Loucy (cell line): ENCODE data around the gene QRICH1.

Source experiments
- EZH2phosphoT487 ChIP-seq: fragments of 200-600 bp; IDR thresholded peaks from 2 replicates; pipeline ENCODE4 v1.6.1; 2018; ENCODE audit warnings: antibody characterized with exemption, mild to moderate bottlenecking, moderate library complexity, borderline replicate concordance
- TF ChIP-seq, protein P1 (sequence below): fragments of 200-600 bp; sonication (generic); conservative IDR thresholded peaks from 2 replicates; pipeline ENCODE4 v1.5.1; 2014; ENCODE audit warnings: mild to moderate bottlenecking, antibody characterized with exemption, low read length

DNA sequence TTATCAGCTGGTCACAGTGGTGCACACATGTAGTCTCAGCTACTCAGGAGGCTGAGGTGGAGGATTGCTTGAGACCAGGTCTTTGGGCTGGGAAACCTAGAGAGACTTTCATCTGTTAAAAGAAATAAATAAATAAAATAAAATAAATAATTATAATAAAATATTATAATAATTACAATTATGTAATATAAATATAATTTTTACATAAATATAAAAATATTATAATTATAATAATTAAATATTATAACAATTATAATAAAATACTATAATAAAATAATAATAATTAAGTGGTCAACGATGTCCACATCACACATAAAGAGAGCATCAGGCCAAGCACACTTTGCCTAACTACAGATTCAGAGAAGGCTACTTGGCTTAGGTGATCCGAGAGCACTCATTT lies 14.6 kb downstream of the QRICH1 start:
- TF ChIP-seq, protein P1, sequence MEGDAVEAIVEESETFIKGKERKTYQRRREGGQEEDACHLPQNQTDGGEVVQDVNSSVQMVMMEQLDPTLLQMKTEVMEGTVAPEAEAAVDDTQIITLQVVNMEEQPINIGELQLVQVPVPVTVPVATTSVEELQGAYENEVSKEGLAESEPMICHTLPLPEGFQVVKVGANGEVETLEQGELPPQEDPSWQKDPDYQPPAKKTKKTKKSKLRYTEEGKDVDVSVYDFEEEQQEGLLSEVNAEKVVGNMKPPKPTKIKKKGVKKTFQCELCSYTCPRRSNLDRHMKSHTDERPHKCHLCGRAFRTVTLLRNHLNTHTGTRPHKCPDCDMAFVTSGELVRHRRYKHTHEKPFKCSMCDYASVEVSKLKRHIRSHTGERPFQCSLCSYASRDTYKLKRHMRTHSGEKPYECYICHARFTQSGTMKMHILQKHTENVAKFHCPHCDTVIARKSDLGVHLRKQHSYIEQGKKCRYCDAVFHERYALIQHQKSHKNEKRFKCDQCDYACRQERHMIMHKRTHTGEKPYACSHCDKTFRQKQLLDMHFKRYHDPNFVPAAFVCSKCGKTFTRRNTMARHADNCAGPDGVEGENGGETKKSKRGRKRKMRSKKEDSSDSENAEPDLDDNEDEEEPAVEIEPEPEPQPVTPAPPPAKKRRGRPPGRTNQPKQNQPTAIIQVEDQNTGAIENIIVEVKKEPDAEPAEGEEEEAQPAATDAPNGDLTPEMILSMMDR: no peak
- TF ChIP-seq EZH2phosphoT487: no peak
